ENCODE results near the gene CEP290.

The CEP290 gene

GRCh38 chr12:88113871-88114270 is 28.0 kb downstream of the CEP290 start:
- no peak overlapping the region for H3K4me3 ChIP-seq (ENCODE audit: low read length)
- no peak for DNase-seq (ENCODE audit: low read depth)
- TF ChIP-seq CTCF (IDR thresholded peaks at IDR 0.05; ENCODE audit: insufficient read depth, low read depth, low read length, missing control alignments) = no peak

GRCh38 chr12:88111074-88111652 is 30.7 kb downstream of the CEP290 start:
- TF ChIP-seq CTCF (IDR thresholded peaks at IDR 0.05; ENCODE audit: insufficient read depth, low read depth, low read length, missing control alignments) = peak; percentile 32
- peak; percentile 70 for DNase-seq (ENCODE audit: low read depth)
- peak overlapping the region; percentile 32 for H3K4me3 ChIP-seq (ENCODE audit: low read length)

- TF ChIP-seq CTCF (IDR thresholded peaks at IDR 0.05; ENCODE audit: insufficient read depth, low read depth, low read length, missing control alignments) = no peak
- DNase-seq (ENCODE audit: low read depth) = peak; percentile 23
- H3K4me3 ChIP-seq (ENCODE audit: low read length) = no peak overlapping the region
These were observed 33.9 kb downstream of the CEP290 start for GRCh38 chr12:88108021-88108420.

- H3K4me3 ChIP-seq (ENCODE audit: low read length) = no peak overlapping the region
- DNase-seq (ENCODE audit: low read depth) = no peak
- TF ChIP-seq CTCF (IDR thresholded peaks at IDR 0.05; ENCODE audit: insufficient read depth, low read depth, low read length, missing control alignments) = no peak
These were observed 48.3 kb downstream of the CEP290 start for GRCh38 chr12:88093573-88093972.

GRCh38 chr12:88092771-88093170 is 49.1 kb downstream of the CEP290 start:
- no peak overlapping the region for H3K4me3 ChIP-seq (ENCODE audit: low read length)
- TF ChIP-seq CTCF (IDR thresholded peaks at IDR 0.05; ENCODE audit: insufficient read depth, low read depth, low read length, missing control alignments) = no peak
- no peak for DNase-seq (ENCODE audit: low read depth)

GRCh38 chr12:88084210-88084609 is 57.7 kb downstream of the CEP290 start:
- no peak for DNase-seq (ENCODE audit: low read depth)
- no peak overlapping the region for H3K4me3 ChIP-seq (ENCODE audit: low read length)
- TF ChIP-seq CTCF (IDR thresholded peaks at IDR 0.05; ENCODE audit: insufficient read depth, low read depth, low read length, missing control alignments) = no peak

- no peak overlapping the region for H3K4me3 ChIP-seq (ENCODE audit: low read length)
- no peak for DNase-seq (ENCODE audit: low read depth)
- TF ChIP-seq CTCF (IDR thresholded peaks at IDR 0.05; ENCODE audit: insufficient read depth, low read depth, low read length, missing control alignments) = no peak
These were observed 58.3 kb downstream of the CEP290 start for GRCh38 chr12:88083634-88084033.

Data from epithelial cell of esophagus (primary cell).